HuH-7 (cell line): Measurements from ENCODE around the gene STK36.

Source experiments
- DNase-seq: peaks from one replicate; pipeline ENCODE4 v3.0.0; 2011; ENCODE audit warnings: low spot score

Gene STK36

GRCh38 chr2:218663901-218664300 is 8.0 kb upstream of the STK36 start:
- DNase-seq = no peak

- no peak for DNase-seq
These were observed 7.2 kb upstream of the STK36 start for GRCh38 chr2:218664653-218665052.

- no peak for DNase-seq
These were observed 711 bp upstream of the STK36 start for GRCh38 chr2:218671097-218671653.

GRCh38 chr2:218679119-218679518 is 7.2 kb downstream of the STK36 start:
- DNase-seq = no peak

GRCh38 chr2:218680061-218680460 is 8.2 kb downstream of the STK36 start:
- DNase-seq = no peak

- DNase-seq = peak; percentile 67
These were observed 15.6 kb downstream of the STK36 start for GRCh38 chr2:218687400-218688060.

GRCh38 chr2:218691234-218691633 is 19.3 kb downstream of the STK36 start:
- DNase-seq = no peak

- no peak for DNase-seq
These were observed 22.7 kb downstream of the STK36 start for GRCh38 chr2:218694405-218695145.

- no peak for DNase-seq
These were observed 27.0 kb downstream of the STK36 start for GRCh38 chr2:218698885-218699284.

- DNase-seq = no peak
These were observed 29.9 kb downstream of the STK36 start for GRCh38 chr2:218701806-218702205.

GRCh38 chr2:218703341-218703740 is 31.5 kb downstream of the STK36 start:
- no peak for DNase-seq

GRCh38 chr2:218708086-218708485 is 36.2 kb downstream of the STK36 start:
- no peak for DNase-seq

- DNase-seq = no peak
These were observed 38.0 kb downstream of the STK36 start for GRCh38 chr2:218709908-218710307.

- DNase-seq = no peak
These were observed 38.4 kb downstream of the STK36 start for GRCh38 chr2:218710334-218710686.

GRCh38 chr2:218710687-218711549 is 39.0 kb downstream of the STK36 start, which contains the start of gene TTLL4:
TSS of gene TTLL4 (plus strand) at chr2:218710835. CDS start at chr2:218737677, 26,842 bp downstream.
- peak; percentile 96 for DNase-seq

- DNase-seq = no peak
These were observed 39.7 kb downstream of the STK36 start for GRCh38 chr2:218711550-218711929.

GRCh38 chr2:218713922-218714321 is 42.0 kb downstream of the STK36 start:
- DNase-seq = no peak

GRCh38 chr2:218716070-218716469 is 44.2 kb downstream of the STK36 start:
- DNase-seq = no peak

GRCh38 chr2:218717262-218717661 is 45.4 kb downstream of the STK36 start:
- DNase-seq = no peak

- DNase-seq = no peak
These were observed 46.2 kb downstream of the STK36 start for GRCh38 chr2:218718058-218718457.

- DNase-seq = no peak
These were observed 47.6 kb downstream of the STK36 start for GRCh38 chr2:218719457-218719856.
